BJ (cell line): ENCODE results near the gene RELB. TPM values are rescaled to one million over a fixed set of nuclear protein-coding genes. Genes with fewer than 3 reads are reported as not detected.

ENCODE experiments used
- CTCF ChIA-PET: fragments of 350-600 bp; formaldehyde crosslinking; extraction: SDS; loops from one replicate; lab custom pipeline; 2021; ENCODE audit warnings: antibody characterized with exemption, inconsistent platforms; lab: Yijun Ruan, JAX
- POLR2A ChIA-PET: fragments of 300-600 bp; sonication (Branson Sonifier 250); formaldehyde crosslinking; extraction: SDS; loops from one replicate; lab custom pipeline; 2021; ENCODE audit warnings: antibody characterized with exemption; lab: Charles Lee
- DNase-seq: peaks from one replicate; pipeline ENCODE4 v3.0.0-alpha.2; 2011; ENCODE audit warnings: low read depth
- H3K27me3 ChIP-seq: 2 replicates; pipeline ENCODE4 v1.6.0; 2011; ENCODE audit warnings: low read length; ENCODE audit not compliant: control insufficient read depth, insufficient read depth
- H3K36me3 ChIP-seq: 2 replicates; pipeline ENCODE4 v1.5.1; 2011; ENCODE audit warnings: low read length; ENCODE audit not compliant: control insufficient read depth, insufficient read depth
- H3K4me3 ChIP-seq: 2 replicates; pipeline ENCODE4 v1.5.1; 2011; ENCODE audit warnings: low read depth, mild to moderate bottlenecking, control low read depth, low read length
- polyA plus RNA-seq: library from polyadenylated mRNA; depleted of rRNA; stranded (reverse); fragments of >200 nt; gene quantifications from 2 replicates; pipeline ENCODE4 v1.2.3, GENCODE V29; 2011
- TF ChIP-seq, protein P1 (sequence below): IDR thresholded peaks from 2 replicates; pipeline ENCODE4 v1.5.1; 2011; ENCODE audit warnings: low read depth, mild to moderate bottlenecking, control low read depth, inconsistent platforms, low read length, moderate library complexity; ENCODE audit not compliant: insufficient read depth

The RELB gene
- polyA plus RNA-seq, 1 experiment, result 11.6 TPM

DNA sequence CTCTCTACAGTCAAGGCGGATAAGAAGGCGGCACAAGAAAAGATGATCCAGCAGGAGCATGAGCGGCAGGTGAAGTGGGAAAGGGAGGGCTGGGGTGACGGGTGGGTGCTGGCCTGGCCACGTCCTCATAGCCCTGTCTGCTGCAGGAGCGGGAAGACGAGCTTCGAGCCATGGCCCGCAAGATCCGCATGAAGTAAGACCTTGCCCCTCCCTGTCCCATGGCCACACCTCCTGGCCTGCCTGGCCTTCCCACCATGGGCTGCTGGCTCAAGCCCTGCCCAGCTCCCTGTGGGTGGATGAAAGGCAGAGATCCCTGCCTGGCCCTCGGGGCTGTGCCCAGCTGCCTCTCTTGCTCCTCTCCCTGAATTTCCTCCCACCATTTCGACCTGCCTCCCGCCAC is 67.8 kb downstream of the RELB start:
- CTCF ChIA-PET, result interaction anchor here (2.5 kb wide), 1 partner anchor 10 kb away, joined by 19 read pairs; no protein-coding TSS in a partner anchor
- Histone ChIP-seq H3K27me3 (no peaks in the 10 kb centered on the region), H3K4me3 (no peak overlapping the region), H3K36me3 (peaks cover 34% of the 10 kb centered on the region)
- no peak for DNase-seq
- TF ChIP-seq, protein P1, sequence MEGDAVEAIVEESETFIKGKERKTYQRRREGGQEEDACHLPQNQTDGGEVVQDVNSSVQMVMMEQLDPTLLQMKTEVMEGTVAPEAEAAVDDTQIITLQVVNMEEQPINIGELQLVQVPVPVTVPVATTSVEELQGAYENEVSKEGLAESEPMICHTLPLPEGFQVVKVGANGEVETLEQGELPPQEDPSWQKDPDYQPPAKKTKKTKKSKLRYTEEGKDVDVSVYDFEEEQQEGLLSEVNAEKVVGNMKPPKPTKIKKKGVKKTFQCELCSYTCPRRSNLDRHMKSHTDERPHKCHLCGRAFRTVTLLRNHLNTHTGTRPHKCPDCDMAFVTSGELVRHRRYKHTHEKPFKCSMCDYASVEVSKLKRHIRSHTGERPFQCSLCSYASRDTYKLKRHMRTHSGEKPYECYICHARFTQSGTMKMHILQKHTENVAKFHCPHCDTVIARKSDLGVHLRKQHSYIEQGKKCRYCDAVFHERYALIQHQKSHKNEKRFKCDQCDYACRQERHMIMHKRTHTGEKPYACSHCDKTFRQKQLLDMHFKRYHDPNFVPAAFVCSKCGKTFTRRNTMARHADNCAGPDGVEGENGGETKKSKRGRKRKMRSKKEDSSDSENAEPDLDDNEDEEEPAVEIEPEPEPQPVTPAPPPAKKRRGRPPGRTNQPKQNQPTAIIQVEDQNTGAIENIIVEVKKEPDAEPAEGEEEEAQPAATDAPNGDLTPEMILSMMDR, result no peak
- POLR2A ChIA-PET, result no interaction called here

DNA sequence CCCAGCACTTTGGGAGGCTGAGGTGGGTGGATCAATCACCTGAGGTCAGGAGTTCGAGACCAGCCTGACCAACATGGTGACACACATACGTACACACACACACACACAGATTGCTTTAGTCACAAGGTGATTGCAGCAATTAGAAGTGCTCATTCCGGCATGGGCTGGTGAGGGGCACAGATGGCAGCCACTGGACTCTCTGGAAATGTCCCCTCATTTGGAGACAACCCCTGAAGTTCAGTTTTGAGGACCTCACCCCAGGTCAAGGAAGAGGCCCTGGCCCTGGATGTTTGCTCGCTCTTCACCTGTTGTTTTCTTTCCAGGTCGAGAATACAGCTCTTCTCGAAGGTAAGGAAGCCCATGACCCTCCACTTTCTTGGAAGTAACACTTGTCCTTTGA is 69.0 kb downstream of the RELB start:
- peaks cover 26% of the 10 kb centered on the region for H3K36me3 ChIP-seq
- H3K27me3 ChIP-seq, result no peaks in the 10 kb centered on the region
- H3K4me3 ChIP-seq, result no peak overlapping the region
- TF ChIP-seq, protein P1, result no peak
- DNase-seq, result no peak
- CTCF ChIA-PET, result interaction anchor here (0.5 to 2.5 kb wide), 2 partner anchors 11 to 265 kb away, joined by 3 to 19 read pairs; no protein-coding TSS in a partner anchor
- POLR2A ChIA-PET, result no interaction called here

DNA sequence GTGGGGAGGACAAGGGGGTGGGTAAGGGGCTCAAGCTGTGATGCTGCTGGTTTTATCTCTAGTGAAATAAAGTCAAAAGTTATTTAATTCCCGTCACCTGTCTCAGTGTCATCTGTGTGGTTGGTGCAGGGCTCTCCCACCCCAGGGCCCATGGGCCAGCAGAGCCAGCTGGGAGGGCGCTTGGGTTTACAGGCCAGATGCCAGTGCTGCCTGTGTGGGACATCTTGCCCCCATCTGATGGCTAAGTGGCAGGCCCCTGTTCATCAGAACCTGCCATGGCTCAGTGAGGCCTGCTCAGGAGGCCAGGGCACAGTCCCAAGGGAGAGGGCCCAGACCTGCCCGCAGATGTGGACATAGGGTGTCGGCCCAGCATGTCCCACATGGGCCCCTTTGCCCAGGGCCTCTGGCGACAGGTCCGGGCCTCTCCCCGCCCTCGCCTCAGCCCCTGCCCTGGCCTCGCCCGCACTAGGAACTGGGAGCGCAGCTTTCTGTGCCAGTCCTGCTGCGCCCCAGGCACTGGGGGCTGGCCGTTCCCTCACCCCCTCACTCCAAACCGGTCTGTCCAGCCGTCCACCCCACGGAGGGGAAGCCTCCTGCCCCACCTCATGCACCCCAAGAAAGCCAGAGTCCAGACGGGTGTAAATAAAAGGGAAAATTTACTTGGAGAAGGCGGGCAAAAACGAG is 69.7 kb downstream of the RELB start:
- CTCF ChIA-PET, result interaction anchor here (0.5 kb wide), 1 partner anchor 264 kb away, joined by 3 read pairs; no protein-coding TSS in a partner anchor
- Histone ChIP-seq H3K4me3 (no peak overlapping the region), H3K27me3 (no peaks in the 10 kb centered on the region), H3K36me3 (peaks cover 23% of the 10 kb centered on the region)
- no peak for DNase-seq
- POLR2A ChIA-PET, result no interaction called here
- TF ChIP-seq, protein P1, result no peak

DNA sequence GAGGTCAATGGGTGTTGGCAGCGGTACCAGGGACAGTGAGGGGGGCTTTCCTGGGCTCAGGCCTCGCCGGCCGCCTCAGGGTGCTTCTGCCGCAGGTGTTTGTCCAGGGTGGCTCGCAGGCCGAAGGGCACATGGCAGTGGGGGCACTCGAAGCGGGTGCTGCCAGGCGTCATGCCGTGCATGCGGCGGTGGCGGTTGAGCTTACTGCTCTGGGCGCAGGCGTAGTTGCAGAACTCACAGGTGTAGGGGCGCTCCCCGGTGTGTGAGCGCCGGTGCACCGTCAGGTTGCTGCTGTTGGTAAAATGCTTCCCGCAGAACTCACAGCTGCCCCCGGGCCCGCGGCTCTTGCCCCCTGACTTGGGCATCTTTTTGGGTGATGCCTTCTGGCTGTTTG is 70.3 kb downstream of the RELB start:
- no peak for DNase-seq
- H3K36me3 ChIP-seq, result peaks cover 23% of the 10 kb centered on the region
- no peak overlapping the region for H3K4me3 ChIP-seq
- TF ChIP-seq, protein P1, result no peak
- CTCF ChIA-PET, result interaction anchor here (3.9 kb wide), 1 partner anchor 12 kb away, joined by 19 read pairs; no protein-coding TSS in a partner anchor
- POLR2A ChIA-PET, result no interaction called here
- H3K27me3 ChIP-seq, result no peaks in the 10 kb centered on the region

DNA sequence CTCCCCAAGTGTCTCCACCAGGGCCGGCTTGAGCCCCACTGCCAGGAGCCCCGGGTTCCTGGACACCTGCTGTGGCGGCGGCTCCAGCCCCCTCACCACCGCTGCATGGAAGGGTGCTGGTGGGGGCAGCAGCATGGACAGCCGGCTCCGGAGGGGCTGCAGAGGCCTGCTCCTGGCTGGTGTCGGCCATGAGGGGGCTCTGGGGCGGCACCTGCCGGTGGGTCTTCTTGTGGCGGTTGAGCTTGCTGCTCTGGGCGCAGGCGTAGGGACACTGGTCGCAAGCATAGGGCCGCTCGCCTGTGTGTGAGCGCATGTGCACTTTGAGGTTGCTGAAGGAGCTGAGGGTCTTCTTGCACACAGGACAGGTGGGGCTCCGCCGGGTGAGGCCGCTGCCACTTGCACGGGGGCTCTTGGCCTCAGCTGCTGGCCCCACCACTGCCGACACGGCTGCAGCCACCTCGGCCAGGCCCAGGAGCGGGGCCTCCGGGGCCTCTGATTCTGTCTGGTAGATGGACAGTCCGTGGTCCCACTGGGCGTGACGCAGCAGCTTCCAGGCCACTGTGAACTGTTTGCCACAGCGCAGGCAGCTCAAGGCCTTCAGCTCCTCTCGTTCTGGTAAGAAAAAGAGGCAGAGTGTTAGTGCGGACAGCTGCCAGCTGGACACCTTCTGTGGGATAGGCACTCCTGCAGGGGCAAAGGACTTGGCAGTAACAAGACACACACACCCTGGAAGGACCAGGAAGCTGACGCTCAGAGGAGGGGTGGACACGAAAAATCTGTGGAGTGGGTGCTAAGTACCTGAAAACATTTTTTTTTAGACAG is 70.9 kb downstream of the RELB start:
- Histone ChIP-seq H3K36me3 (peaks cover 19% of the 10 kb centered on the region), H3K27me3 (no peaks in the 10 kb centered on the region), H3K4me3 (no peak overlapping the region)
- POLR2A ChIA-PET, result no interaction called here
- TF ChIP-seq, protein P1, result no peak
- no peak for DNase-seq
- CTCF ChIA-PET, result interaction anchor here (0.6 to 3.9 kb wide), 3 partner anchors 13 to 266 kb away, joined by 3 to 19 read pairs (median 3); no protein-coding TSS in a partner anchor
